H1 (cell line): ENCODE results near the gene CCDC14. TPM values are rescaled to one million over a fixed set of nuclear protein-coding genes. Genes with fewer than 3 reads are reported as not detected.

Experiments
- CBX5 ChIP-seq: fragments of 300-800, 300-1000 bp; sonication (generic); IDR thresholded peaks from 2 replicates; pipeline ENCODE4 v1.7.1; 2016; ENCODE audit warnings: antibody characterized with exemption, low read length, low read depth
- CTBP2 ChIP-seq: IDR thresholded peaks from 2 replicates; pipeline ENCODE4 v1.7.0; 2011; ENCODE audit warnings: borderline replicate concordance, mild to moderate bottlenecking, moderate library complexity, mixed read lengths, low read length; ENCODE audit not compliant: insufficient read depth, insufficient read length
- E2F6 ChIP-seq: IDR thresholded peaks from 2 replicates; pipeline ENCODE4 v1.6.1; 2012; ENCODE audit warnings: inconsistent platforms
- EGR1 ChIP-seq: IDR thresholded peaks from 2 replicates; pipeline ENCODE4 v1.6.1; 2011; ENCODE audit warnings: low read depth, low read length, borderline replicate concordance
- EZH2 ChIP-seq: fragments of 200-600 bp; sonication (generic); IDR thresholded peaks from 2 replicates; pipeline ENCODE4 v1.7.1; 2012; ENCODE audit warnings: low read depth, mild to moderate bottlenecking, moderate library complexity, low read length, inconsistent platforms; ENCODE audit not compliant: severe bottlenecking
- GABPA ChIP-seq: IDR thresholded peaks from 2 replicates; pipeline ENCODE4 v1.6.1; 2011; ENCODE audit warnings: mild to moderate bottlenecking, low read length, moderate library complexity, borderline replicate concordance; ENCODE audit not compliant: insufficient read depth
- HDAC6 ChIP-seq: IDR thresholded peaks from one replicate; pipeline ENCODE4 v1.7.1; 2012; ENCODE audit warnings: low read depth, mild to moderate bottlenecking, inconsistent platforms, low read length, moderate library complexity
- MAX ChIP-seq: IDR thresholded peaks from 2 replicates; pipeline ENCODE4 v1.6.1; 2012; ENCODE audit warnings: inconsistent platforms
- POU5F1 ChIP-seq: IDR thresholded peaks from 2 replicates; pipeline ENCODE4 v1.6.1; 2011; ENCODE audit warnings: low read depth, mild to moderate bottlenecking, low read length, moderate library complexity
- RBBP5 ChIP-seq: IDR thresholded peaks from 2 replicates; pipeline ENCODE4 v1.7.1; 2012; ENCODE audit warnings: low read depth, mild to moderate bottlenecking, inconsistent platforms, low read length, moderate library complexity, borderline replicate concordance
- ZNF274 ChIP-seq: IDR thresholded peaks from 2 replicates; pipeline ENCODE4 v1.7.0; 2012; ENCODE audit warnings: low read length, borderline replicate concordance; ENCODE audit errors: extremely low read depth
- polyA plus RNA-seq, 7 experiments: library from polyadenylated mRNA; depleted of rRNA in 3 of 7; stranded (reverse) in 5 of 7; unstranded in 2 of 7; fragments of >200 nt in 5 of 7; fragments of 200-250 nt in 2 of 7; gene quantifications; 1 replicate in 5 of 7; 2 replicates in 1 of 7; 4 replicates in 1 of 7; pipeline versions ENCODE4 v1.2.1 to v1.2.3, GENCODE V29; 2011 to 2013; ENCODE audit warnings: missing spikeins in 2 of 7, mixed read lengths in 2 of 7
- total RNA-seq: library from RNA; stranded (reverse); fragmentation: NEBNext Ultra II Directional; extraction: Animal tissue kit (Norgen Biotek cat#: 25700); gene quantifications from 2 replicates; pipeline ENCODE4 v1.2.1, GENCODE V29; 2021

Gene CCDC14
- total and polyA plus RNA-seq, 2 of the 8 experiments (the other 6 are each of a cell fraction or from before 2014, with no cell fraction given): 53.6 to 95.7 TPM

GRCh38 chr3:123883701-123884202 is 77.3 kb downstream of the CCDC14 start (continued):
- peak; percentile 55; the same call in 1 of the 2 replicates for TF ChIP-seq E2F6
- TF ChIP-seq POU5F1: no peak
- 0 out of 2 replicates have a peak, but pooled peaks have one; percentile 10 for TF ChIP-seq RBBP5
- TF ChIP-seq EGR1: no peak
- no peak for TF ChIP-seq CBX5
- TF ChIP-seq MAX: peak; percentile 64
- TF ChIP-seq ZNF274: no peak
- TF ChIP-seq CTBP2: no peak
- no peak for TF ChIP-seq HDAC6
- no peak for TF ChIP-seq GABPA
- no peak for TF ChIP-seq EZH2
